Mucosa of descending colon (tissue), 3 donors: ENCODE measurements around the gene TNFRSF1B. TPM values are rescaled to one million over a fixed set of nuclear protein-coding genes. Genes with fewer than 3 reads are reported as not detected.

ENCODE experiments used
- ATAC-seq: fragments of 200-7000 bp; cut with Tn5 transposase; one replicate; pipeline ENCODE4 v1.9.1; 2020; ENCODE audit warnings: mild to moderate bottlenecking, moderate library complexity
- DNase-seq, 3 donors: peaks; one replicate each; pipeline ENCODE4 v3.0.0-alpha.2; 2020
- H3K36me3 ChIP-seq: fragments of 200-600 bp; one replicate; pipeline ENCODE4 v1.8.0; 2021; ENCODE audit warnings: low read depth, mild to moderate bottlenecking
- H3K4me1 ChIP-seq: fragments of 200-600 bp; one replicate; pipeline ENCODE4 v1.8.0; 2021; ENCODE audit warnings: low read depth, mild to moderate bottlenecking
- H3K4me3 ChIP-seq: fragments of 200-600 bp; one replicate; pipeline ENCODE4 v1.8.0; 2021; ENCODE audit warnings: mild to moderate bottlenecking
- H3K9me3 ChIP-seq: fragments of 200-600 bp; one replicate; pipeline ENCODE4 v1.8.0; 2021; ENCODE audit warnings: mild to moderate bottlenecking
- CTCF ChIP-seq: fragments of 200-600 bp; IDR thresholded peaks from one replicate; pipeline ENCODE4 v1.8.0; 2022; ENCODE audit warnings: antibody characterized with exemption, mild to moderate bottlenecking
- intact Hi-C, 2 donors: fragments of 100-400 bp; cut with DNase I in 1 of 2; cut with micrococcal nuclease in 1 of 2; formaldehyde crosslinking; loops; one replicate each; pipeline versions ENCODE4 v1.11.0 to v1.11.1; 2022; cut with DNase I, micrococcal nuclease
- total RNA-seq, 3 donors: library from RNA; stranded (reverse); fragmentation: NEBNext Ultra II Directional in 2 of 3; extraction: Animal tissue kit (Norgen Biotek cat#: 25700) in 2 of 3; gene quantifications; one replicate each; pipeline versions ENCODE4 v1.2.1 to v1.2.4, GENCODE V29; 2021 to 2023
- donor health status: DM: no; HTN: no; CAD: no; lungs with moderate emphysema.
- donor health status: DM: no; HTN: no; CAD: no.
- donor health status: DM: no; HTN: yes; CAD: no.

Gene TNFRSF1B
- total RNA-seq, 3 donors from 2014 or later: 20.3 to 39.3 (median 31.6) TPM

- Histone ChIP-seq H3K9me3 (no peaks in the 10 kb centered on the region), H3K36me3 (no peaks in the 10 kb centered on the region), H3K4me1 (peaks cover 4% of the 10 kb centered on the region), H3K4me3 (no peak overlapping the region)
- no peak for ATAC-seq
- DNase-seq: no peak
- TF ChIP-seq CTCF: no peak
- intact Hi-C loops: no loop called here
Observed at GRCh38 chr1:12168451-12169160, 1.8 kb downstream of the TNFRSF1B start.

GRCh38 chr1:12169442-12170135 is 2.8 kb downstream of the TNFRSF1B start:
- TF ChIP-seq CTCF: no peak
- Histone ChIP-seq H3K4me3 (no peak overlapping the region), H3K36me3 (no peaks in the 10 kb centered on the region), H3K9me3 (no peaks in the 10 kb centered on the region), H3K4me1 (peaks cover 4% of the 10 kb centered on the region)
- intact Hi-C loops: no loop called here
- no peak for ATAC-seq
- no peak for DNase-seq

GRCh38 chr1:12170263-12170671 is 3.5 kb downstream of the TNFRSF1B start:
- intact Hi-C loops: no loop called here
- TF ChIP-seq CTCF: no peak
- Histone ChIP-seq H3K9me3 (no peaks in the 10 kb centered on the region), H3K4me1 (peaks cover 4% of the 10 kb centered on the region), H3K4me3 (no peak overlapping the region), H3K36me3 (no peaks in the 10 kb centered on the region)
- ATAC-seq (no peak), DNase-seq (no peak)

- intact Hi-C loops: no loop called here
Observed at GRCh38 chr1:12171206-12172041, 4.6 kb downstream of the TNFRSF1B start.

More at GRCh38 chr1:12171206-12172041, 4.6 kb downstream of the TNFRSF1B start:
- no peak for TF ChIP-seq CTCF
- H3K36me3 ChIP-seq: no peaks in the 10 kb centered on the region
- peak in 1 of 3 donors; percentile 16 for DNase-seq
- H3K9me3 ChIP-seq: no peaks in the 10 kb centered on the region
- H3K4me3 ChIP-seq: no peak overlapping the region
- H3K4me1 ChIP-seq: peaks cover 4% of the 10 kb centered on the region
- ATAC-seq: no peak
